LNCAP (cell line): ENCODE results near the gene TMEM217.

Experiments used
- CTCF ChIP-seq: fragments of 450-650 bp; IDR thresholded peaks from 2 replicates; pipeline ENCODE4 v1.5.1; 2017; ENCODE audit warnings: mild to moderate bottlenecking

Gene TMEM217

GRCh38 chr6:37171970-37172812, 85.8 kb downstream of the TMEM217 start:
- peak; percentile 83 for TF ChIP-seq CTCF

GRCh38 chr6:37171201-37171969, 86.6 kb downstream of the TMEM217 start:
- TF ChIP-seq CTCF, result no peak

GRCh38 chr6:37170273-37171200, 87.4 kb downstream of the TMEM217 start:
- peak; percentile 13; the same call in 1 of the 2 replicates for TF ChIP-seq CTCF

GRCh38 chr6:37169496-37170272, 88.3 kb downstream of the TMEM217 start, which contains the start of gene PIM1:
PIM1 (plus strand) TSS chr6:37170152; CDS start chr6:37170576, 424 bp downstream.
- no peak for TF ChIP-seq CTCF

- no peak for TF ChIP-seq CTCF
These were observed 89.0 kb downstream of the TMEM217 start for GRCh38 chr6:37168811-37169495.

- no peak for TF ChIP-seq CTCF
These were observed 89.7 kb downstream of the TMEM217 start for GRCh38 chr6:37168163-37168758.
